OCI-LY7 (cell line): Measurements from ENCODE around the gene DRAM2. TPM values are rescaled to one million over a fixed set of nuclear protein-coding genes. Genes with fewer than 3 reads are reported as not detected.
"Not testable (repeated sequence)": the region's sequence is repeated elsewhere in the genome, so short reads cannot be mapped to it uniquely, and the experiment has no call there.

Experiments used
- BruUV-seq: library from RNA; stranded (reverse); fragments of 400-500 nt; replicated peaks from 2 replicates; lab custom pipeline; 2021; lab: Mats Ljungman, UMichigan
- CTCF ChIA-PET: fragments of 300-600 bp; sonication (Branson Sonifier 250); formaldehyde crosslinking; loops from one replicate; lab custom pipeline; 2022; ENCODE audit warnings: antibody characterized with exemption; ENCODE audit not compliant: unreplicated experiment; lab: Charles Lee
- POLR2A ChIA-PET: fragments of 300-600 bp; sonication (Branson Sonifier 250); formaldehyde crosslinking; loops from one replicate; lab custom pipeline; 2022; ENCODE audit warnings: antibody characterized with exemption; lab: Charles Lee
- DNase-seq: peaks from one replicate; pipeline ENCODE4 v3.0.0-alpha.2; 2015; ENCODE audit warnings: low spot score
- H2AFZ ChIP-seq: fragments of 200-600 bp; sonication (generic), shearing (Covaris generic); 2 replicates; pipeline ENCODE4 v1.6.1; 2014; ENCODE audit warnings: mild to moderate bottlenecking, antibody characterized with exemption, low read length, moderate library complexity
- H3K27ac ChIP-seq: fragments of 200-600 bp; sonication (generic); 2 replicates; pipeline ENCODE4 v1.5.1; 2014; ENCODE audit warnings: mixed run types, low read depth, mild to moderate bottlenecking, moderate library complexity, low read length, inconsistent platforms; ENCODE audit not compliant: poor library complexity, severe bottlenecking
- H3K36me3 ChIP-seq: fragments of 200-600 bp; sonication (generic); 2 replicates; pipeline ENCODE4 v1.6.1; 2014; ENCODE audit warnings: mild to moderate bottlenecking, antibody characterized with exemption, low read length, moderate library complexity, mixed read lengths; ENCODE audit not compliant: insufficient read depth
- H3K4me1 ChIP-seq: fragments of 200-600 bp; sonication (generic); 2 replicates; pipeline ENCODE4 v1.5.1; 2014; ENCODE audit warnings: mild to moderate bottlenecking, low read length; ENCODE audit not compliant: insufficient read depth, poor library complexity, severe bottlenecking
- H3K4me2 ChIP-seq: fragments of 200-600 bp; sonication (generic); 2 replicates; pipeline ENCODE4 v1.6.1; 2014; ENCODE audit warnings: mild to moderate bottlenecking, low read length
- H3K4me3 ChIP-seq: fragments of 200-600 bp; sonication (generic); 2 replicates; pipeline ENCODE4 v1.5.1; 2014; ENCODE audit warnings: mild to moderate bottlenecking, low read depth, low read length; ENCODE audit not compliant: poor library complexity, severe bottlenecking
- H3K79me2 ChIP-seq: fragments of 200-600 bp; sonication (generic); 2 replicates; pipeline ENCODE4 v1.6.1; 2016; ENCODE audit warnings: low read depth, mild to moderate bottlenecking, low read length, moderate library complexity, mixed read lengths; ENCODE audit not compliant: insufficient read depth
- H3K9me2 ChIP-seq: fragments of 200-600 bp; sonication (generic); 2 replicates; pipeline ENCODE4 v1.6.1; 2016; ENCODE audit warnings: mild to moderate bottlenecking, low read length, mixed read lengths; ENCODE audit not compliant: insufficient read depth
- H3K9me3 ChIP-seq: fragments of 200-600 bp; sonication (generic); 2 replicates; pipeline ENCODE4 v1.6.1; 2014; ENCODE audit warnings: mild to moderate bottlenecking, mixed run types, low read length, mixed read lengths
- H4K20me1 ChIP-seq: fragments of 200-600 bp; sonication (generic); 2 replicates; pipeline ENCODE4 v1.6.1; 2014; ENCODE audit warnings: mild to moderate bottlenecking, antibody characterized with exemption, low read length, moderate library complexity, mixed read lengths; ENCODE audit not compliant: insufficient read depth
- intact Hi-C: fragments of 100-400 bp; cut with micrococcal nuclease; formaldehyde crosslinking; loops from one replicate; pipeline ENCODE4 v1.10.0; 2022; ENCODE audit not compliant: unreplicated experiment
- small RNA-seq: library from RNA; depleted of rRNA; stranded (forward); fragments of <200 nt; gene quantifications from one replicate; pipeline ENCODE3, GENCODE V24; 2014
- total RNA-seq, 2 experiments: library from RNA; depleted of rRNA in 1 of 2; stranded (reverse); fragments of >200 nt in 1 of 2; shearing (Covaris generic) in 1 of 2; gene quantifications; 2 replicates each; pipeline ENCODE4 v1.2.3, GENCODE V29; 2014 to 2022

The DRAM2 gene
- total RNA-seq, 2 experiments from 2014 or later: 83.5 to 84.2 TPM

DNA sequence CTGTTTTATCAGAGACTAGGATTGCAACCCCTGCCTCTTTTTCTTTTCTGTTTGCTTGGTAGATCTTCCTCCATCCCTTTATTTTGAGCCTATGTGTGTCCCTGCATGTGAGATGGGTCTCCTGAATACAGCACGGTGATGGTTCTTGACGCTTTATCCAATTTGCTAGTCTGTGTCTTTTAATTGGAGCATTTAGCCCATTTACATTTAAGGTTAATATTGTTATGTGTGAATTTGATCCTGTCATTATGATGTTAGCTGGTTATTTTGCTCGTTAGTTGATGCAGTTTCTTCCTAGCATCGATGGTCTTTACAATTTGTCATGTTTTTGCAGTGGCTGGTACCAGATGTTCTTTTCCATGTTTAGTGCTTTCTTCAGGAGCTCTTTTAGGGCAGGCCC, 62.6 kb downstream of the DRAM2 start:
- H3K4me2 ChIP-seq, CTCF ChIA-PET, POLR2A ChIA-PET: not testable (repeated sequence)

More for the DNA sequence above, 62.6 kb downstream of the DRAM2 start:
- H3K9me2 ChIP-seq, H3K9me3 ChIP-seq, H4K20me1 ChIP-seq, BruUV-seq, intact Hi-C loops, H3K4me1 ChIP-seq, H2AFZ ChIP-seq, H3K27ac ChIP-seq, H3K79me2 ChIP-seq, H3K4me3 ChIP-seq, DNase-seq, H3K36me3 ChIP-seq: not testable (repeated sequence)

Small RNAs within 50 kb of the gene (small RNA-seq; reads per million reads assigned to genes)
- not detected for gene AL355816.1

Other genes starting within 250 kb of the DRAM2 start
- gene LRIF1, start 176.2 kb downstream of the DRAM2 start, total RNA-seq (2014; rRNA removed; shearing (Covaris generic)): 6.6 and 7.1 TPM in 2 replicates
- 10.0 and 12.2 TPM in 2 replicates for gene LRIF1, start 176.2 kb downstream of the DRAM2 start, total RNA-seq (2022)
- 41.5 and 44.9 TPM in 2 replicates for gene CEPT1, start 130 bp upstream of the DRAM2 start, total RNA-seq (2014; rRNA removed; shearing (Covaris generic))
- 59.0 TPM in 2 replicates for gene CEPT1, start 130 bp upstream of the DRAM2 start, total RNA-seq (2022)
- gene DENND2D, start 60.6 kb upstream of the DRAM2 start, total RNA-seq (2014; rRNA removed; shearing (Covaris generic)): 34.4 and 39.9 TPM in 2 replicates
- gene DENND2D, start 60.6 kb upstream of the DRAM2 start, total RNA-seq (2022): 9.8 and 13.5 TPM in 2 replicates
- 37.1 and 50.6 TPM in 2 replicates for gene CHI3L2, start 87.6 kb upstream of the DRAM2 start, total RNA-seq (2014; rRNA removed; shearing (Covaris generic))
- gene CHI3L2, start 87.6 kb upstream of the DRAM2 start, total RNA-seq (2022): 88.7 and 95.4 TPM in 2 replicates
- gene CHIA, start 150.8 kb upstream of the DRAM2 start, total RNA-seq (2014; rRNA removed; shearing (Covaris generic)): not detected in 2 replicates
- gene CHIA, start 150.8 kb upstream of the DRAM2 start, total RNA-seq (2022): not detected in 2 replicates